Spinal cord (tissue), 10 donors: ENCODE results near the gene GPN2. TPM values are rescaled to one million over a fixed set of nuclear protein-coding genes. Genes with fewer than 3 reads are reported as not detected.

ENCODE experiments used
- DNase-seq, 6 donors: peaks; one replicate each; pipeline versions ENCODE4 v3.0.0 to v3.0.0-alpha.2; 2013 to 2015; ENCODE audit warnings: low spot score in 6 of 6, low read depth in 4 of 6
- H3K27ac ChIP-seq: one replicate; pipeline ENCODE4 v1.5.1; 2013; ENCODE audit warnings: low read depth, low read length, control low read depth
- H3K27me3 ChIP-seq: one replicate; pipeline ENCODE4 v1.6.1; 2013; ENCODE audit warnings: low read length; ENCODE audit not compliant: control insufficient read depth, insufficient read depth
- H3K36me3 ChIP-seq: one replicate; pipeline ENCODE4 v1.6.1; 2013; ENCODE audit warnings: low read length; ENCODE audit not compliant: control insufficient read depth, insufficient read depth
- H3K4me1 ChIP-seq: one replicate; pipeline ENCODE4 v1.6.1; 2013; ENCODE audit warnings: low read length; ENCODE audit not compliant: control insufficient read depth, insufficient read depth
- H3K4me3 ChIP-seq: one replicate; pipeline ENCODE4 v1.5.1; 2013; ENCODE audit warnings: low read depth, low read length, control low read depth
- H3K9me3 ChIP-seq: one replicate; pipeline ENCODE4 v1.6.1; 2013; ENCODE audit warnings: low read length; ENCODE audit not compliant: control insufficient read depth, insufficient read depth
- WGBS: methylation state at CpG from one replicate; pipeline ENCODE4 v1.1.5; 2013; ENCODE audit warnings: missing lambda C conversion rate; ENCODE audit not compliant: insufficient coverage; 5-methylcytosine and 5-hydroxymethylcytosine counted together
- long read RNA-seq, 4 donors: transcript quantifications; one replicate each; lab custom pipeline, GENCODE V29; 2026
- polyA plus RNA-seq, 2 donors: library from polyadenylated mRNA; unstranded; fragments of 120-200 nt; gene quantifications; one replicate each; pipeline ENCODE4 v1.2.1, GENCODE V29; 2013; ENCODE audit not compliant: insufficient read length in 2 of 2
- total RNA-seq, 2 donors: library from RNA; depleted of rRNA in 1 of 2; stranded (reverse); fragments of 120-200 nt in 1 of 2; fragments of >200 nt in 1 of 2; gene quantifications; one replicate each; pipeline versions ENCODE4 v1.2.3 to v1.2.4, GENCODE V29; 2013 to 2014
- donor health status: healthy.

The GPN2 gene
- total RNA-seq: 10 to 100 TPM; 13.2 to 15.9 TPM
- 10 to 100 TPM; 30.0 to 38.4 TPM for polyA plus RNA-seq
- long read RNA-seq, donor 1, full-length matches to known transcripts: 7 of 7 reads
- long read RNA-seq, donor 1, partial matches to known transcripts: 0 of 7 reads
- long read RNA-seq, donor 1, other reads (novel, unspliced or antisense): 0 of 7 reads
- long read RNA-seq, donor 2, full-length matches to known transcripts: 4 of 4 reads
- long read RNA-seq, donor 2, partial matches to known transcripts: 0 of 4 reads
- long read RNA-seq, donor 2, other reads (novel, unspliced or antisense): 0 of 4 reads
- long read RNA-seq, donor 3, full-length matches to known transcripts: 3 of 3 reads
- long read RNA-seq, donor 3, partial matches to known transcripts: 0 of 3 reads
- long read RNA-seq, donor 3, other reads (novel, unspliced or antisense): 0 of 3 reads
- long read RNA-seq, donor 4, full-length matches to known transcripts: 9 of 9 reads
- long read RNA-seq, donor 4, partial matches to known transcripts: 0 of 9 reads
- long read RNA-seq, donor 4, other reads (novel, unspliced or antisense): 0 of 9 reads

- Histone ChIP-seq H3K4me3 (peak within 1 kb of the TSS; percentile 81), H3K36me3 (peaks cover 73% of the 10 kb centered on the region), H3K9me3 (no peaks in the 10 kb centered on the region), H3K27ac (peak within 1 kb of the TSS; percentile 84), H3K27me3 (no peaks in the 10 kb centered on the region), H3K4me1 (peaks cover 19% of the 10 kb centered on the region)
- WGBS: 2% methylated on average over 82 of the region's 89 CpGs
- peak; percentile 67 to 94 (median 78) for DNase-seq
Observed at GRCh38 chr1:26889551-26890466, at the start of gene GPN2. TSS of gene GPN2 (minus strand) at chr1:26890283. CDS start at chr1:26890096, 187 bp downstream.

- no peaks in the 10 kb centered on the region for H3K27me3 ChIP-seq
- H3K36me3 ChIP-seq: peaks cover 52% of the 10 kb centered on the region
- no peaks in the 10 kb centered on the region for H3K9me3 ChIP-seq
- 86% methylated on average over 1 of the region's 2 CpGs for WGBS
- no peak for DNase-seq
- no peak overlapping the region for H3K27ac ChIP-seq
- H3K4me3 ChIP-seq: no peak overlapping the region
- H3K4me1 ChIP-seq: no peaks in the 10 kb centered on the region
Observed at GRCh38 chr1:26938659-26939025, 48.6 kb upstream of the GPN2 start.

GRCh38 chr1:26938004-26938658 lies 48.0 kb upstream of the GPN2 start:
- Histone ChIP-seq H3K27ac (no peak overlapping the region), H3K4me1 (no peaks in the 10 kb centered on the region), H3K27me3 (no peaks in the 10 kb centered on the region), H3K36me3 (peaks cover 50% of the 10 kb centered on the region), H3K4me3 (no peak overlapping the region), H3K9me3 (no peaks in the 10 kb centered on the region)
- DNase-seq: no peak
- WGBS: 97% methylated on average over 4 of the region's 4 CpGs

GRCh38 chr1:26936823-26937222 lies 46.7 kb upstream of the GPN2 start:
- Histone ChIP-seq H3K36me3 (peaks cover 41% of the 10 kb centered on the region), H3K27me3 (no peaks in the 10 kb centered on the region), H3K9me3 (no peaks in the 10 kb centered on the region), H3K4me3 (no peak overlapping the region), H3K4me1 (no peaks in the 10 kb centered on the region), H3K27ac (no peak overlapping the region)
- WGBS: 86% methylated on average over 3 of the region's 6 CpGs
- no peak for DNase-seq

GRCh38 chr1:26932531-26932930 lies 42.4 kb upstream of the GPN2 start:
- Histone ChIP-seq H3K27me3 (no peaks in the 10 kb centered on the region), H3K4me1 (no peaks in the 10 kb centered on the region), H3K4me3 (no peak overlapping the region), H3K9me3 (no peaks in the 10 kb centered on the region), H3K36me3 (peaks cover 29% of the 10 kb centered on the region), H3K27ac (no peak overlapping the region)
- no CpG with 5 or more reads among the region's 3 CpGs for WGBS
- DNase-seq: no peak

- 100% methylated on average over 3 of the region's 3 CpGs for WGBS
- Histone ChIP-seq H3K36me3 (peaks cover 34% of the 10 kb centered on the region), H3K27me3 (no peaks in the 10 kb centered on the region), H3K4me1 (peaks cover 12% of the 10 kb centered on the region), H3K27ac (no peak overlapping the region), H3K4me3 (no peak overlapping the region), H3K9me3 (no peaks in the 10 kb centered on the region)
- no peak for DNase-seq
Observed at GRCh38 chr1:26923711-26924110, 33.6 kb upstream of the GPN2 start.

- H3K4me3 ChIP-seq: no peak overlapping the region
- DNase-seq: no peak
- peaks cover 12% of the 10 kb centered on the region for H3K4me1 ChIP-seq
- H3K27me3 ChIP-seq: no peaks in the 10 kb centered on the region
- H3K27ac ChIP-seq: no peak overlapping the region
- peaks cover 34% of the 10 kb centered on the region for H3K36me3 ChIP-seq
- no peaks in the 10 kb centered on the region for H3K9me3 ChIP-seq
- 80% methylated on average over 1 of the region's 3 CpGs for WGBS
Observed at GRCh38 chr1:26922901-26923300, 32.8 kb upstream of the GPN2 start.

GRCh38 chr1:26922431-26922729 lies 32.3 kb upstream of the GPN2 start:
- H3K27ac ChIP-seq: no peak overlapping the region
- peaks cover 33% of the 10 kb centered on the region for H3K36me3 ChIP-seq
- peaks cover 12% of the 10 kb centered on the region for H3K4me1 ChIP-seq
- WGBS: 46% methylated on average over 6 of the region's 6 CpGs
- peak overlapping the region; percentile 84 for H3K4me3 ChIP-seq
- H3K27me3 ChIP-seq: no peaks in the 10 kb centered on the region
- DNase-seq: no peak
- H3K9me3 ChIP-seq: no peaks in the 10 kb centered on the region
